GM12892 (cell line): ENCODE data around the gene FAM107B.

Experiments
- POLR2A ChIP-seq: IDR thresholded peaks from 2 replicates; pipeline ENCODE4 v1.6.1; 2011; ENCODE audit warnings: low read depth, low read length, control low read depth
- POLR2AphosphoS5 ChIP-seq: IDR thresholded peaks from 2 replicates; pipeline ENCODE4 v1.6.1; 2011; ENCODE audit warnings: low read depth, low read length, control low read depth

- TF ChIP-seq POLR2AphosphoS5: peak; percentile 6; the same call in 1 of the 2 replicates
- TF ChIP-seq POLR2A: no peak
Observed at GRCh38 chr10:14603534-14604102, 171.1 kb downstream of the FAM107B start.
